Activated gamma-delta T cell treated with Interleukin-2 at 50 U/mL for 16 hours (primary cell): ENCODE results near the gene EBF3.
A peak's percentile ranks its signal among the peaks of the same experiment; 100 is the strongest.

Experiments
- DNase-seq: peaks from one replicate; pipeline ENCODE4 v3.0.0-alpha.2; 2020

EBF3 gene

GRCh38 chr10:129887986-129888783 lies 75.9 kb downstream of the EBF3 start:
- DNase-seq = no peak

DNA sequence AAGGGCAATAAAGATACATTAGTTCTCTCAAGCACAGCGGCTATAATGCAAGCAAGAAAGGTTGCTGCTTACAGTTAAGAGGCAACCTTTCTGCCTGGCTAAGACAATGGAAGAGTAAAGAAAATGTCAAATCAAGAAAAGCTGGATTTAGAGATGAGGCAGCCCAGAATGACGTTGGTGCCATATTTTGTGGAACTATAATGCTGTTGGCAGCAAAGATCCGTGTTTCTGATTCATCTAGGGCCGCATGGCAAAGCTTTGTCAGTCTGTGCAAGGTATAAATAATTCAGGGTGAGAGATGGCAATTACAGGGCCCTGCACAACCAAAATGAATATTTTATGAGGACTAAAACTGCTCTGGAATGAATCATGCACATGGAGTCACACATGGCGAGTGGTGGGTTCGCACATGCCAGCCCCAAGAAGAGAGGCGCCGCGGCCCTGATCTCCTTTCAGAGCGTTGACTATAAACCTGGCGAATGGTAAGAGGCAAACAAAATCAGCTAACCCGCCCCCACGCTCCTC lies 76.6 kb downstream of the EBF3 start:
- DNase-seq = no peak

- no peak for DNase-seq
Measured at GRCh38 chr10:129886263-129886662, 77.8 kb downstream of the EBF3 start.

DNA sequence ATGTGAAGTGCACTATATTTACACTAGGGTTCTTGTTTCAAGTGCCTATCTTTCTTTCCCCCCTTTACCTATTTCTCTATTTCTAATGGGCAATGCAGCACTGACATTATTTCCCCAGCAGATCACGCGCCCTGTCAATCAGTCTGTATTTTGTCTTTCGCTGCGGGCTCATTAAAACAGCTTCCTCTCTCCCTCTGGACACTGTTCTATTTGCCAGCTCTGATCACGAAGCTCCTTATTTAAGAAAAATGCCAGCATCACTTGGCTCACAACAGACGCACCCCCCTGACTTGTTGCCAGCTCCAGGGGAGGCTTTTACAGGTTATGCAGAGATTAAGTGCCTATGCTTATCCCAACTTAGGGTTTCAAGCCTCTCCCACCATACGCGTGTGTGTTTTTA lies 78.5 kb downstream of the EBF3 start:
- no peak for DNase-seq

GRCh38 chr10:129884398-129885078 lies 79.5 kb downstream of the EBF3 start:
- no peak for DNase-seq

GRCh38 chr10:129883626-129884397 lies 80.3 kb downstream of the EBF3 start:
- DNase-seq = no peak

GRCh38 chr10:129883029-129883428 lies 81.0 kb downstream of the EBF3 start:
- no peak for DNase-seq

DNA sequence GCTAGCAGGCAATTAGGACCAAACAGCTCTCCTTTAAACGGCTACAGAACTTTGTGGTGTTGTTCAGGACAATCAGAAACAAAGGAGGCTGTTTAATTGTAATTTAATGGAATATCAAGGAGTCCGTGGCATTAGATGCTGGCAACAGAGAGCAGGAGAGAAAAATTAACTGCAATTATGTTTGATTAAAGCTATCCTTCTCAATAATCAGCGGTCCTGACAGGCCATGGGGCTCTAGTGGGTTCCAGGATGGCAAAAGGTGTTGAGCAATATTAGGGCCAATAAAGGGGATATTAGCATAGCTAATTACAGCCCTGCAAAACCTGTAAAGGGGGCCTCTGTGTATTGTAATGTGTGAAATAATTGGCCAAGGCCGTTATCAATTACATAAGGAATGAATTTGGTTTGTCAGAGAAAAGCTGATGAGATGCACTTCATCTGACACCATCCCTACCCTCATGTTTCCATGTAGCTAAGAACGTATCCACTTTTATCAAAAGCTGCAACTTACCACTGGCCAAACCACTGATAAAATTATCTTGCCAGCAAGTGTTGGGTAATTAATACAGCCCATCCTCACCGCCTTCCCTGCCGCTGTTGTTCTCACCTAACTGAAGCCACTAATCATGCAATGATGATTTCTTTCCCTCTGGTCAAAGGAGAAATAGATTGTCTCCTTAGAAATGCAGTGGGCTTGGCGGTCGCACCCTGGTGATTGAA lies 81.6 kb downstream of the EBF3 start:
- DNase-seq = no peak

GRCh38 chr10:129881641-129882040 lies 82.4 kb downstream of the EBF3 start:
- no peak for DNase-seq

DNA sequence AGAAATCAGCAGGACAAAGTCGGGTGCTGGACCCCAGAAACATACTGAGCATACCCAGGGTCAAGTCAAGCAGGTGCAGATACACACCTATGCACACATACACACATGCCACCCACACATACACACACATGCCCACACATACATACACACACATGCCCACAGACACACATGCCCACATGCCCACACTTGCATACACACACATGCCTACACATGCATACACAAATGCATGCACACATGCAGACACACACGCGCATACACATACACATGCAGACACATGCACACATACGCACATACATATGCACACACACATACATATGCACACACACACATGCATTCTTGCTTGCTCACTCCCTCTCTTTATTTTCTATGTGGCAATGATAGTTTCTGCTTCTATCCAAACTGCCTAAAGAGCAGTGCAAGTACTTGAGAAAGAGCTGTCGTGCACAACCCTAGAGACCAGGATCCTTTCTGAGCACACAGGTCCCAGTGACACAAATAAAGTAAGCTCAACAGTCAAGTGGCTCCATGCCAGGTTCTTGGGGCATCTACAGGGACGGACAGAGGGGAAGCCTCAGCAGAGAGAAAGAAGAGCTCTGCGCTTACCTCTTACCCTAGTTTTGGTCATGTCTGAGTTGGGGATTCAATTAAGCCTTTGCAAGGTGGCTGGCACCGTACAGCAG lies 83.7 kb downstream of the EBF3 start:
- no peak for DNase-seq

GRCh38 chr10:129879655-129880054 lies 84.4 kb downstream of the EBF3 start:
- DNase-seq = no peak

- DNase-seq = no peak
Measured at GRCh38 chr10:129878835-129879234, 85.2 kb downstream of the EBF3 start.

DNA sequence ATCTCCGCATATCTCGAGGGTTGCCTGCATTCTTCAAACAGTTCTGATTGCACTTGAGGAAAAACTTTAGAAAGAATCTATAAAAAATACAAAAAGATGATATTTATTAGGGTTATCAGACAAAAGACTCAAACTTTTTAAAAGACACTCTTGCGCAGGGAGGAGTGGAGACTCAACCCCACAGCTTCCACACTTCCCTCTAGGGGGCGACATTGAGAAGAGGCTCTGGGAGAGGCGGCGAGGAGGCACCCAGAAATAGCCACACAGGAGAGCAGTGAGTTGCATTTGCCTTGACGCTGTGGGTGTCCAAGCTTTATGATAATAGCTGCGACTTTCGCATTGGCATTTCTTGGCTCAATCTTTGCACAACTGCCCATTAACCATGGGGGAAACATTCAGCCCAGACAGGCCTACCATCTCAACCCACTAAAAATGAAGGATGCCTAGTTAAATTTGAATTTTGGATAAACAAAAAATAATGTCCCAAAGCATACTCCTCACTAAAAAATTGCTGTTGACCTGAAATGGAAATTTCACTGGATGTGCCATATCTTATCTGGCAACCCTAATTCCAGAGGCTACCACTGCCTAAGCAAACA lies 86.2 kb downstream of the EBF3 start:
- DNase-seq = peak; percentile 11

GRCh38 chr10:129876838-129877237 lies 87.2 kb downstream of the EBF3 start:
- DNase-seq = no peak

- DNase-seq = no peak
Measured at GRCh38 chr10:129875993-129876726, 87.9 kb downstream of the EBF3 start.

GRCh38 chr10:129873351-129873750 lies 90.7 kb downstream of the EBF3 start:
- DNase-seq = no peak

DNA sequence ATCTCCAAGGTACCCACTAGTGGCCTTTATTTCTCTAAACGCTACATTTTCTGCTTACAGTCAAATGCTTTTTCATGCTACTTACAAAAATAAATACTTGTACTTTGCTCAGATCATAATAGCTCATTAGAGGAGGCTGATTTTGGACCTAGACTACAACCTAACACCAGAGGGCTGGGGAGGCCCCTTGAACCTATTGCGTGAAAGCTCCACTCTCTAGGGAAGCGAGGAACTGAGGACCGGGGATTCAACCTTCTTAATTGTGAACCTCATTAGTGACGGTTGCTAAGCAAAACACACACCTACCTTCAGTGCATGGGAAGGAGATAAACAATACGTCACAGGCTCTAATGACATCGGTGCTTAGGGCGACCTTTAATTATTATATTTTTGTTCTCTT lies 92.1 kb downstream of the EBF3 start:
- no peak for DNase-seq

- DNase-seq = no peak
Measured at GRCh38 chr10:129870961-129871621, 93.0 kb downstream of the EBF3 start.

GRCh38 chr10:129870474-129870757 lies 93.7 kb downstream of the EBF3 start:
- no peak for DNase-seq

GRCh38 chr10:129869596-129870473 lies 94.2 kb downstream of the EBF3 start:
- DNase-seq = no peak
